Measurements from ENCODE around the gene TMEM86B. TPM values are rescaled to one million over a fixed set of nuclear protein-coding genes. Genes with fewer than 3 reads are reported as not detected.
"Not testable (repeated sequence)": the region's sequence is repeated elsewhere in the genome, so short reads cannot be mapped to it uniquely, and the experiment has no call there.

The TMEM86B gene
- total and polyA plus RNA-seq, 8 donors, result 1.9 to 4.4 (median 2.7) TPM

GRCh38 chr19:55225415-55225958, 3.1 kb downstream of the TMEM86B start:
- Histone ChIP-seq H3K27ac (no peak overlapping the region), H3K4me3 (no peak overlapping the region), H3K9me3 (peaks cover 0 to 4% of the 10 kb centered on the region in 2 donors), H3K27me3 (no peaks in the 10 kb centered on the region), H3K36me3 (peaks cover 0 to 59% of the 10 kb centered on the region in 2 donors), H3K4me1 (no peaks in the 10 kb centered on the region)
- no peak for TF ChIP-seq CTCF (IDR thresholded peaks at IDR 0.05)
- intact Hi-C loops (cut with DNase I), result no loop called here
- no peak for ATAC-seq
- DNase-seq, result no peak

GRCh38 chr19:55224679-55225414, 3.7 kb downstream of the TMEM86B start:
- H3K27me3 ChIP-seq; H3K27ac ChIP-seq; ATAC-seq; H3K4me1 ChIP-seq; intact Hi-C loops (cut with DNase I); H3K4me3 ChIP-seq; DNase-seq: not testable (repeated sequence)
- Histone ChIP-seq H3K36me3 (peaks cover 0 to 53% of the 10 kb centered on the region in 2 donors), H3K9me3 (peaks cover 0 to 10% of the 10 kb centered on the region in 2 donors)

GRCh38 chr19:55224038-55224665, 4.4 kb downstream of the TMEM86B start:
- intact Hi-C loops (cut with DNase I), result no loop called here
- no peak for TF ChIP-seq CTCF (IDR thresholded peaks at IDR 0.05)
- Histone ChIP-seq H3K27me3 (no peaks in the 10 kb centered on the region), H3K9me3 (peaks cover 0 to 10% of the 10 kb centered on the region in 2 donors), H3K27ac (no peak overlapping the region), H3K4me3 (no peak overlapping the region), H3K4me1 (no peaks in the 10 kb centered on the region), H3K36me3 (peaks cover 0 to 46% of the 10 kb centered on the region in 2 donors)
- no peak for ATAC-seq
- DNase-seq, result no peak

- Histone ChIP-seq H3K4me3 (no peak overlapping the region), H3K27ac (no peak overlapping the region), H3K4me1 (no peaks in the 10 kb centered on the region), H3K27me3 (no peaks in the 10 kb centered on the region), H3K36me3 (peaks cover 0 to 39% of the 10 kb centered on the region in 2 donors), H3K9me3 (peaks cover 0 to 10% of the 10 kb centered on the region in 2 donors)
- intact Hi-C loops (cut with DNase I), result no loop called here
- DNase-seq (no peak), ATAC-seq (no peak)
- no peak for TF ChIP-seq CTCF (IDR thresholded peaks at IDR 0.05)
These were observed 5.1 kb downstream of the TMEM86B start for GRCh38 chr19:55223291-55224037.

GRCh38 chr19:55220525-55220924, 8.0 kb downstream of the TMEM86B start:
- H3K27me3 ChIP-seq, result peaks cover 0 to 18% of the 10 kb centered on the region in 2 donors
- H3K27ac ChIP-seq, result no peak overlapping the region
- DNase-seq, result no peak
- intact Hi-C loops (cut with DNase I), result no loop called here
- H3K4me1 ChIP-seq, result peaks cover 0 to 14% of the 10 kb centered on the region in 2 donors
- TF ChIP-seq CTCF (IDR thresholded peaks at IDR 0.05), result no peak
- H3K4me3 ChIP-seq, result no peak overlapping the region
- ATAC-seq, result no peak
- peaks cover 0 to 10% of the 10 kb centered on the region in 2 donors for H3K9me3 ChIP-seq
- H3K36me3 ChIP-seq, result peaks cover 0 to 11% of the 10 kb centered on the region in 2 donors

Measured in left lung (tissue), 10 donors.